Thyroid gland (tissue), 4 donors: ENCODE results near the gene PROM1. TPM values are rescaled to one million over a fixed set of nuclear protein-coding genes. Genes with fewer than 3 reads are reported as not detected.
A peak's percentile ranks its signal among the peaks of the same experiment; 100 is the strongest.

Experiments
- DNase-seq, 2 donors: peaks; one replicate each; pipeline ENCODE4 v3.0.0-alpha.2; 2019
- H3K27ac ChIP-seq, 3 donors: fragments of 200-600 bp; sonication (generic); 1 replicate in 2 of 3; 2 replicates in 1 of 3; pipeline ENCODE4 v1.5.1; 2016 to 2019; ENCODE audit warnings: mild to moderate bottlenecking in 1 of 3, moderate library complexity in 1 of 3
- H3K27me3 ChIP-seq: fragments of 200-600 bp; sonication (generic); one replicate; pipeline ENCODE4 v1.5.1; 2019
- H3K36me3 ChIP-seq, 2 donors: fragments of 200-600 bp; sonication (generic); one replicate each; pipeline ENCODE4 v1.5.1; 2016 to 2019
- H3K4me1 ChIP-seq, 2 donors: fragments of 200-600 bp; sonication (generic); one replicate each; pipeline ENCODE4 v1.5.1; 2017 to 2019
- H3K4me3 ChIP-seq, 3 donors: fragments of 200-600 bp; sonication (generic); replicated peaks in 1 of 3; 1 replicate in 2 of 3; 2 replicates in 1 of 3; pipeline ENCODE4 v1.5.1; 2016; ENCODE audit warnings: mild to moderate bottlenecking in 1 of 3
- H3K9me3 ChIP-seq: fragments of 200-600 bp; sonication (generic); one replicate; pipeline ENCODE4 v1.5.1; 2017
- POLR2A ChIP-seq, 2 donors: fragments of 450-650 bp; IDR thresholded peaks; one replicate each; pipeline ENCODE4 v1.6.1; 2017; ENCODE audit warnings: antibody characterized with exemption in 2 of 2, mild to moderate bottlenecking in 2 of 2, moderate library complexity in 1 of 2
- WGBS, 2 donors: methylation state at CpG; one replicate each; pipeline ENCODE4 v1.1.5; 2017; 5-methylcytosine and 5-hydroxymethylcytosine counted together
- intact Hi-C: fragments of 100-400 bp; cut with DNase I; formaldehyde crosslinking; loops from one replicate; pipeline ENCODE4 v1.15.1; 2023
- total RNA-seq, 4 donors: library from RNA; depleted of rRNA; stranded (reverse); fragments of >200 nt; gene quantifications; one replicate each; pipeline ENCODE4 v1.2.3, GENCODE V29; 2016
- TF ChIP-seq, protein P1 (sequence below), 6 experiments: fragments of 200-600 bp in 3 of 6; fragments of 450-650 bp in 3 of 6; sonication (generic) in 3 of 6; IDR thresholded peaks; one replicate each; pipeline ENCODE4 v1.5.1; 2016 to 2019; ENCODE audit warnings: antibody characterized with exemption in 6 of 6, mild to moderate bottlenecking in 2 of 6, inconsistent platforms in 1 of 6, moderate library complexity in 1 of 6

PROM1 gene
- total RNA-seq, 4 donors from 2014 or later, result 0.67 to 9.9 (median 2.3) TPM

DNA sequence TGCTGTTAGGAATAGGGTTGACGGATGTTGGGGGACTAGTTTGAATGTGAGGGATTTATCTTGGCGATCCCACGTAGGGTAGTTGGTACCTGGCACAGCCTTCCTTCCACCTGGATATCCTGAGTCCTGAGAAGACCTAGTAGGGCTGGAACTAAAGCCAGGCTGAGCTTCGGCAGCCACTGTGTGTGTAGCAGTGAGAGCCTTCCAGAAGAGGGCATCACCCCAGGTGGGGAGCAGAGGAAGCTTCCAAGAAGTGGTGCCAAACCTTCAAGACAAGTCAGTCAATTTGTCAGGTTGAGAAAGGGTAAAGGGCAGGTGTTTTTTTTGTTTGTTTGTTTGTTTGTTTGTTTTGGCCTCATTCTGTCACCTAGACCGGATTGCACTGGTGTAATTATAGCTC, 119.7 kb downstream of the PROM1 start:
- Histone ChIP-seq H3K4me1 (no peaks in the 10 kb centered on the region), H3K36me3 (no peaks in the 10 kb centered on the region), H3K27me3 (no peaks in the 10 kb centered on the region), H3K9me3 (no peaks in the 10 kb centered on the region), H3K4me3 (no peak overlapping the region), H3K27ac (no peak overlapping the region)
- no peak for DNase-seq
- TF ChIP-seq, protein P1, sequence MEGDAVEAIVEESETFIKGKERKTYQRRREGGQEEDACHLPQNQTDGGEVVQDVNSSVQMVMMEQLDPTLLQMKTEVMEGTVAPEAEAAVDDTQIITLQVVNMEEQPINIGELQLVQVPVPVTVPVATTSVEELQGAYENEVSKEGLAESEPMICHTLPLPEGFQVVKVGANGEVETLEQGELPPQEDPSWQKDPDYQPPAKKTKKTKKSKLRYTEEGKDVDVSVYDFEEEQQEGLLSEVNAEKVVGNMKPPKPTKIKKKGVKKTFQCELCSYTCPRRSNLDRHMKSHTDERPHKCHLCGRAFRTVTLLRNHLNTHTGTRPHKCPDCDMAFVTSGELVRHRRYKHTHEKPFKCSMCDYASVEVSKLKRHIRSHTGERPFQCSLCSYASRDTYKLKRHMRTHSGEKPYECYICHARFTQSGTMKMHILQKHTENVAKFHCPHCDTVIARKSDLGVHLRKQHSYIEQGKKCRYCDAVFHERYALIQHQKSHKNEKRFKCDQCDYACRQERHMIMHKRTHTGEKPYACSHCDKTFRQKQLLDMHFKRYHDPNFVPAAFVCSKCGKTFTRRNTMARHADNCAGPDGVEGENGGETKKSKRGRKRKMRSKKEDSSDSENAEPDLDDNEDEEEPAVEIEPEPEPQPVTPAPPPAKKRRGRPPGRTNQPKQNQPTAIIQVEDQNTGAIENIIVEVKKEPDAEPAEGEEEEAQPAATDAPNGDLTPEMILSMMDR (IDR thresholded peaks at IDR 0.05), result peak in 1 of 6 experiments; percentile 9
- TF ChIP-seq POLR2A (IDR thresholded peaks at IDR 0.05), result no peak
- 73 to 86% methylated on average over 5 of the region's 5 CpGs for WGBS, 2 donors
- intact Hi-C loops, result loop anchor here (5.0 kb wide), 1 partner anchor 38 kb away; no protein-coding TSS in a partner anchor

- no peaks in the 10 kb centered on the region for H3K4me1 ChIP-seq
- no peaks in the 10 kb centered on the region for H3K9me3 ChIP-seq
- no peaks in the 10 kb centered on the region for H3K27me3 ChIP-seq
- no peaks in the 10 kb centered on the region for H3K36me3 ChIP-seq
- no peak overlapping the region for H3K4me3 ChIP-seq
- TF ChIP-seq, protein P1 (IDR thresholded peaks at IDR 0.05), result no peak
- no peak for TF ChIP-seq POLR2A (IDR thresholded peaks at IDR 0.05)
- H3K27ac ChIP-seq, result no peak overlapping the region
- intact Hi-C loops, result loop anchor here (5.0 kb wide), 1 partner anchor 39 kb away; no protein-coding TSS in a partner anchor
- no peak for DNase-seq
- WGBS, 2 donors, result 72% methylated on average over 4 of the region's 4 CpGs
Measured at GRCh38 chr4:15963576-15963975, 120.2 kb downstream of the PROM1 start.

GRCh38 chr4:15963001-15963451, 120.8 kb downstream of the PROM1 start, which contains the start of gene FGFBP2:
TSS of gene FGFBP2 (minus strand) at chr4:15963175. CDS start at chr4:15963129, 46 bp downstream.
- Histone ChIP-seq H3K27me3 (no peaks in the 10 kb centered on the region), H3K9me3 (no peaks in the 10 kb centered on the region), H3K4me1 (no peaks in the 10 kb centered on the region), H3K4me3 (no peak within 1 kb of the TSS), H3K36me3 (no peaks in the 10 kb centered on the region), H3K27ac (no peak within 1 kb of the TSS)
- 49 to 50% methylated on average over 9 of the region's 9 CpGs for WGBS, 2 donors
- peak; percentile 54 to 62 for DNase-seq
- intact Hi-C loops, result loop anchor here (5.0 kb wide), 1 partner anchor 39 kb away; no protein-coding TSS in a partner anchor
- no peak for TF ChIP-seq POLR2A (IDR thresholded peaks at IDR 0.05)
- TF ChIP-seq, protein P1 (IDR thresholded peaks at IDR 0.05), result peak in 5 of 6 experiments; percentile 39 to 58 (median 47)

- Histone ChIP-seq H3K9me3 (no peaks in the 10 kb centered on the region), H3K4me3 (no peak overlapping the region), H3K4me1 (no peaks in the 10 kb centered on the region), H3K27me3 (no peaks in the 10 kb centered on the region), H3K27ac (no peak overlapping the region), H3K36me3 (no peaks in the 10 kb centered on the region)
- intact Hi-C loops, result loop anchor here (5.0 kb wide), 1 partner anchor 40 kb away; no protein-coding TSS in a partner anchor
- no peak for TF ChIP-seq POLR2A (IDR thresholded peaks at IDR 0.05)
- WGBS, 2 donors, result 79 to 81% methylated on average over 16 of the region's 16 CpGs
- DNase-seq, result no peak
Measured at GRCh38 chr4:15961781-15962510, 121.9 kb downstream of the PROM1 start.

GRCh38 chr4:15958562-15958961, 125.3 kb downstream of the PROM1 start:
- Histone ChIP-seq H3K27ac (no peak overlapping the region), H3K27me3 (no peaks in the 10 kb centered on the region), H3K4me1 (no peaks in the 10 kb centered on the region), H3K9me3 (no peaks in the 10 kb centered on the region), H3K4me3 (no peak overlapping the region), H3K36me3 (no peaks in the 10 kb centered on the region)
- no peak for DNase-seq
- intact Hi-C loops, result loop anchor here (2.0 to 5.0 kb wide), 2 partner anchors 76 to 151 kb away; no protein-coding TSS in a partner anchor
- 80 to 85% methylated on average over 2 of the region's 2 CpGs for WGBS, 2 donors
- TF ChIP-seq POLR2A (IDR thresholded peaks at IDR 0.05), result no peak
- TF ChIP-seq, protein P1 (IDR thresholded peaks at IDR 0.05), result no peak
